Spleen (tissue), 7 donors: Measurements from ENCODE around the gene SAP30.

Experiments used
- POLR2A ChIP-seq, 3 donors: fragments of 450-650 bp; IDR thresholded peaks; one replicate each; pipeline ENCODE4 v1.5.1; 2017; ENCODE audit warnings: antibody characterized with exemption in 3 of 3, mild to moderate bottlenecking in 1 of 3
- POLR2AphosphoS5 ChIP-seq, 3 donors: sonication (generic); formaldehyde crosslinking; IDR thresholded peaks; one replicate each; pipeline ENCODE4 v1.5.1; 2017; ENCODE audit warnings: antibody characterized with exemption in 3 of 3
- TF ChIP-seq, protein P1 (sequence below), 11 experiments: fragments of 200-600 bp in 7 of 11; fragments of 450-650 bp in 4 of 11; sonication (generic) in 4 of 11; IDR thresholded peaks in 8 of 11; conservative IDR thresholded peaks in 3 of 11; 1 replicate in 7 of 11; 2 replicates in 4 of 11; pipeline versions ENCODE4 v1.4.0 to v1.8.0; 2016 to 2021; ENCODE audit warnings: antibody characterized with exemption in 11 of 11, inconsistent platforms in 4 of 11, mild to moderate bottlenecking in 1 of 11
- donor health status: DM: no; HTN: no; CAD: no; lungs with moderate emphysema.
- donor health status: DM: no; HTN: no; CAD: no.
- donor health status: DM: no; HTN: no; CAD: no.

DNA sequence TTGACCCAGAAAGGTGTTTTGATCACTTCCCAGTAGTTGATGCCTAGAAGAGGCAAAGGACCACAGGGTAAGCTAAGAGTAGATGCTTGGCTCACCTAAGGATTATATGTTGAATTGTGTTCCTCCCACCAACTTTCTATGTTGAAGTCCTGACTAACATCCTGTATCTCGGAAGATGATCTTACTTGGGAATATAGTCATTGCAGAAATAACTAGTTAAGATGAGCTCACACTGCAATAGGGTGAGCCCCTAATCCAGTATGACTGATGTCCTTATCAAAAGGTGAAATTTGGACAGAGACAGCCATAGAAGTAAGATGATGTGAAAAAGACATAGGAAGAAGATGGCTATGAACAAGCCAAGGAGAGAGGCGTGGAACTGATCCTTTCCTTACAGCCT is 33.3 kb upstream of the SAP30 start:
- TF ChIP-seq, protein P1, sequence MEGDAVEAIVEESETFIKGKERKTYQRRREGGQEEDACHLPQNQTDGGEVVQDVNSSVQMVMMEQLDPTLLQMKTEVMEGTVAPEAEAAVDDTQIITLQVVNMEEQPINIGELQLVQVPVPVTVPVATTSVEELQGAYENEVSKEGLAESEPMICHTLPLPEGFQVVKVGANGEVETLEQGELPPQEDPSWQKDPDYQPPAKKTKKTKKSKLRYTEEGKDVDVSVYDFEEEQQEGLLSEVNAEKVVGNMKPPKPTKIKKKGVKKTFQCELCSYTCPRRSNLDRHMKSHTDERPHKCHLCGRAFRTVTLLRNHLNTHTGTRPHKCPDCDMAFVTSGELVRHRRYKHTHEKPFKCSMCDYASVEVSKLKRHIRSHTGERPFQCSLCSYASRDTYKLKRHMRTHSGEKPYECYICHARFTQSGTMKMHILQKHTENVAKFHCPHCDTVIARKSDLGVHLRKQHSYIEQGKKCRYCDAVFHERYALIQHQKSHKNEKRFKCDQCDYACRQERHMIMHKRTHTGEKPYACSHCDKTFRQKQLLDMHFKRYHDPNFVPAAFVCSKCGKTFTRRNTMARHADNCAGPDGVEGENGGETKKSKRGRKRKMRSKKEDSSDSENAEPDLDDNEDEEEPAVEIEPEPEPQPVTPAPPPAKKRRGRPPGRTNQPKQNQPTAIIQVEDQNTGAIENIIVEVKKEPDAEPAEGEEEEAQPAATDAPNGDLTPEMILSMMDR (IDR thresholded peaks at IDR 0.05 in 8 of 11, conservative IDR thresholded peaks at IDR 0.05 in 3 of 11), result no peak
- TF ChIP-seq POLR2A (IDR thresholded peaks at IDR 0.05) (no peak), POLR2AphosphoS5 (IDR thresholded peaks at IDR 0.05) (no peak)
